K562 (cell line): ENCODE data around the gene PRICKLE3. TPM values are rescaled to one million over a fixed set of nuclear protein-coding genes. Genes with fewer than 3 reads are reported as not detected.

Experiments
- ATAC-seq: fragments of 200-7000 bp; cut with Tn5 transposase; 3 replicates; pipeline ENCODE4 v1.9.1; 2020; ENCODE audit warnings: moderate library complexity
- BruUV-seq: library from RNA; stranded (reverse); fragments of 400-500 nt; replicated peaks from 2 replicates; lab custom pipeline; 2021; lab: Mats Ljungman, UMichigan
- CTCF ChIA-PET: fragments of 300-600 bp; formaldehyde crosslinking; extraction: SDS; loops from one replicate; lab custom pipeline; 2021; ENCODE audit warnings: low intra/inter-chr PET ratio; lab: Yijun Ruan, JAX
- POLR2A ChIA-PET: fragments of 300-600, 350-650 bp; sonication (Branson Sonifier 250); formaldehyde crosslinking; extraction: SDS; loops from one replicate; lab custom pipeline; 2021; ENCODE audit warnings: antibody characterized with exemption, inconsistent platforms; lab: Yijun Ruan, JAX
- DNase-seq, 4 experiments: peaks; one replicate each; pipeline versions ENCODE4 v3.0.0 to v3.0.0-alpha.2; 2011 to 2018; ENCODE audit warnings: low spot score in 3 of 4, mixed read lengths in 3 of 4; ENCODE audit errors: extremely low read depth in 1 of 4
- FAIRE-seq: peaks from 2 replicates; lab custom pipeline; 2011; peaks lifted over from hg19 to GRCh38; lab: Jason Lieb, UNC
- H2AFZ ChIP-seq: 2 replicates; pipeline ENCODE4 v1.6.0; 2011; ENCODE audit warnings: low read depth, low read length, control low read depth, inconsistent platforms
- H3K27ac ChIP-seq: fragments of 200-600 bp; 3 replicates; pipeline ENCODE4 v1.8.0; 2011; ENCODE audit warnings: low read depth, mild to moderate bottlenecking, control low read depth, inconsistent platforms, low read length, moderate library complexity, mixed read lengths; ENCODE audit errors: extremely low read depth
- H3K27me3 ChIP-seq, 2 experiments: fragments of 300-600 bp in 1 of 2; 2 replicates in 1 of 2; 3 replicates in 1 of 2; pipeline versions ENCODE4 v1.6.0 to v1.8.0; 2011; ENCODE audit warnings: inconsistent platforms in 2 of 2, low read length in 2 of 2, mild to moderate bottlenecking in 1 of 2, mixed read lengths in 1 of 2, moderate library complexity in 1 of 2; ENCODE audit not compliant: control insufficient read depth in 2 of 2, insufficient read depth in 2 of 2
- H3K36me3 ChIP-seq: fragments of 300-600 bp; 3 replicates; pipeline ENCODE4 v1.8.0; 2011; ENCODE audit warnings: mild to moderate bottlenecking, low read length, inconsistent platforms; ENCODE audit not compliant: control insufficient read depth, insufficient read depth
- H3K4me1 ChIP-seq, 2 experiments: fragments of 200-600 bp in 1 of 2; replicated peaks in 1 of 2; 2 replicates in 1 of 2; 3 replicates in 1 of 2; pipeline versions ENCODE4 v1.5.1 to v1.8.0; 2011; ENCODE audit warnings: inconsistent platforms in 2 of 2, low read length in 2 of 2, mild to moderate bottlenecking in 1 of 2, mixed read lengths in 1 of 2, moderate library complexity in 1 of 2; ENCODE audit not compliant: control insufficient read depth in 2 of 2, insufficient read depth in 2 of 2
- H3K4me2 ChIP-seq: 2 replicates; pipeline ENCODE4 v1.6.1; 2011; ENCODE audit warnings: low read length, control low read depth, inconsistent platforms, mixed read lengths; ENCODE audit not compliant: insufficient read depth
- H3K4me3 ChIP-seq: fragments of 200-600 bp; sonication (generic), shearing (Covaris generic); 2 replicates; pipeline ENCODE4 v1.5.1; 2016; ENCODE audit warnings: control low read depth, inconsistent platforms
- H3K79me2 ChIP-seq: fragments of 200-600 bp; 3 replicates; pipeline ENCODE4 v1.8.0; 2011; ENCODE audit warnings: low read length, inconsistent platforms; ENCODE audit not compliant: control insufficient read depth, insufficient read depth
- H3K9ac ChIP-seq, 2 experiments: 2 replicates each; pipeline versions ENCODE4 v1.6.0 to v1.6.1; 2011; ENCODE audit warnings: low read depth in 2 of 2, low read length in 2 of 2, control low read depth in 1 of 2, inconsistent platforms in 1 of 2, mild to moderate bottlenecking in 1 of 2, mixed read lengths in 1 of 2; ENCODE audit not compliant: insufficient read depth in 1 of 2
- H3K9me1 ChIP-seq: one replicate; pipeline ENCODE4 v1.6.0; 2011; ENCODE audit warnings: inconsistent platforms, mild to moderate bottlenecking, low read length, moderate library complexity; ENCODE audit not compliant: control insufficient read depth, insufficient read depth
- H3K9me3 ChIP-seq: replicated peaks from 2 replicates; pipeline ENCODE4 v1.5.1; 2011; ENCODE audit warnings: low read depth, low read length, inconsistent platforms; ENCODE audit not compliant: control insufficient read depth, insufficient read depth
- H4K20me1 ChIP-seq: replicated peaks from 2 replicates; pipeline ENCODE4 v1.6.1; 2011; ENCODE audit warnings: low read length, inconsistent platforms, mixed read lengths; ENCODE audit not compliant: control insufficient read depth, insufficient read depth
- CC2D1A ChIP-seq: fragments of 450-650 bp; IDR thresholded peaks from 2 replicates; pipeline ENCODE4 v1.6.1; 2017; ENCODE audit warnings: mild to moderate bottlenecking
- RHOXF2B ChIP-seq: fragments of 250-450 bp; sonication (Bioruptor Pico); conservative IDR thresholded peaks from 2 replicates; pipeline ENCODE4 v1.5.1; 2021
- SMC3 ChIP-seq: conservative IDR thresholded peaks from 2 replicates; pipeline ENCODE4 v1.6.1; 2011; ENCODE audit warnings: low read depth, low read length, improper control_type of control experiment; ENCODE audit not compliant: insufficient read depth
- WGBS: fragments of 100-300 bp; shearing (Covaris generic); methylation state at CpG from one replicate; pipeline ENCODE4 v1.1.6; 2016; ENCODE audit warnings: low coverage, mixed read lengths; ENCODE audit not compliant: insufficient coverage; ENCODE audit errors: missing lambda C conversion rate; 5-methylcytosine and 5-hydroxymethylcytosine counted together
- in situ Hi-C: fragments of 300-500 bp; cut with MboI; formaldehyde crosslinking; loops from 4 replicates; pipeline ENCODE4 v1.15.0; 2018; ENCODE audit warnings: inconsistent platforms, mixed read lengths
- intact Hi-C: fragments of 100-400 bp; cut with micrococcal nuclease; formaldehyde crosslinking; loops from 2 replicates; pipeline ENCODE4 v1.14.2; 2022
- polyA plus RNA-seq, 8 experiments: library from polyadenylated mRNA; depleted of rRNA in 4 of 8; stranded (reverse) in 5 of 8; unstranded in 3 of 8; fragments of >200 nt; fragmentation: Nextera tagmentation in 2 of 8; fragmentation: Illumina TruSeq in 1 of 8; extraction: Ambion mirVana in 2 of 8; extraction: Trizol in 1 of 8; gene quantifications; 2 replicates each; pipeline versions ENCODE4 v1.2.1 to v1.2.3, GENCODE V29; 2011 to 2014; ENCODE audit warnings: inconsistent platforms in 1 of 8, missing spikeins in 1 of 8
- total RNA-seq, 7 experiments: library from RNA; depleted of rRNA in 6 of 7; stranded (reverse); fragments of >200 nt in 6 of 7; fragmentation: Illumina TruSeq in 2 of 7; extraction: Trizol in 2 of 7; gene quantifications; 2 replicates each; pipeline versions ENCODE4 v1.2.1 to v1.2.3, GENCODE V29; 2011 to 2021; ENCODE audit warnings: low replicate concordance in 1 of 7
- TF ChIP-seq, protein P1 (sequence below): fragments of 250-450 bp; sonication (Bioruptor Pico); IDR thresholded peaks from 2 replicates; pipeline ENCODE4 v1.6.1; 2021; ENCODE audit warnings: mild to moderate bottlenecking
- TF ChIP-seq, protein P2 (sequence below): fragments of 200-600 bp; sonication (generic); IDR thresholded peaks from one replicate; pipeline ENCODE4 v1.6.1; 2012; ENCODE audit warnings: mild to moderate bottlenecking, low read depth, low read length, inconsistent platforms
- TF ChIP-seq, protein P3 (sequence below), 2 experiments: fragments of 450-650 bp; IDR thresholded peaks; 2 replicates each; pipeline ENCODE4 v1.6.1; 2016

Gene PRICKLE3
- total and polyA plus RNA-seq, 9 of the 15 experiments (the other 6 are each of a cell fraction or from before 2014, with no cell fraction given): 1.1 to 44.3 (median 14.0) TPM

DNA sequence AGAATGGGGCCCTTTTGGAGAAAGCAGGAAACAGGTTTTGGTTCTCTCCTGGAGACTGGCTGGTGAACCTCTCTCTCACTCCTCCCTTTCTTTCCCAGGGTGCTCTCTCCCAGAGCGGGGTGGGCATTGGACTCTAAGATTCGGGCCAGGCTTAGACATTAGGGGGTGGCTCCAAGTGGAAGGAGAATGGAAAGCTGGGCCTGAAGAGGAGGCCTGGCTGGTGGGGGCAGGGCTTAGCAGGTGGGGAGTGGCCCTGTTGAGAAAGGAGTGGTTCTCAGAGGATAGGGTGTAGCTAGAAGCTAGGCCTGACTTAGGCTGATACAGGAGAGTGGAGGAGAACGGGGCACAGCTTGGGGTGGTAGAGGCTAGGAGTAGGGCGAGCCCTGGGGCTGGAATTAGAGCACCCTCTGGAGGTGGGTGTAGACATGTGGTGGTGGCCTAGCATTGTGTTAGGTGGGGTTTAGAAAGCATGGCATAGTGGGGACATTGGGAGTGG, 8.8 kb downstream of the PRICKLE3 start:
- Histone ChIP-seq H3K9me1 (peaks cover 3% of the 10 kb centered on the region), H3K4me3 (no peak overlapping the region), H3K79me2 (peaks cover 23% of the 10 kb centered on the region), H3K9ac (peak overlapping the region in 1 of 2 experiments; percentile 74; a peak in 2 of 4 replicates), H4K20me1 (no peaks in the 10 kb centered on the region; the same call in 1 of the 2 replicates), H2AFZ (no peak overlapping the region), H3K36me3 (peaks cover 82% of the 10 kb centered on the region; the same call in 2 of the 3 replicates), H3K27ac (no peak overlapping the region; the same call in 2 of the 3 replicates), H3K27me3 (no peaks in the 10 kb centered on the region), H3K9me3 (no peaks in the 10 kb centered on the region), H3K4me1 (peaks cover 33 to 51% of the 10 kb centered on the region in 2 experiments), H3K4me2 (no peak overlapping the region)
- peak; percentile 84 for FAIRE-seq
- no TSS peak for BruUV-seq
- CTCF ChIA-PET: interaction anchor here (0.9 kb wide), 1 partner anchor 54 kb away, joined by 4 read pairs; the partner anchor contains the start of gene GPKOW
- peak in 2 of 4 experiments; percentile 44 to 69 for DNase-seq
- ATAC-seq: peak; percentile 67
- intact Hi-C loops: loop anchor here (5.0 to 10.0 kb wide), 3 partner anchors 135 to 373 kb away; partner anchors contain the start of genes HDAC6, OTUD5 and TFE3
- in situ Hi-C loops: no loop called here
- WGBS: 55% methylated on average over 3 of the region's 4 CpGs
- POLR2A ChIA-PET: interaction anchor here (0.6 to 1.4 kb wide), 5 partner anchors 9 to 695 kb away, joined by 3 read pairs; no protein-coding TSS in a partner anchor
- TF ChIP-seq RHOXF2B (CRISPR knock-in tag) (no peak), SMC3 (peak; percentile 49; the same call in 1 of the 2 replicates), CC2D1A (0 out of 2 replicates have a peak, but pooled peaks have one; percentile 14)
- TF ChIP-seq, protein P1, sequence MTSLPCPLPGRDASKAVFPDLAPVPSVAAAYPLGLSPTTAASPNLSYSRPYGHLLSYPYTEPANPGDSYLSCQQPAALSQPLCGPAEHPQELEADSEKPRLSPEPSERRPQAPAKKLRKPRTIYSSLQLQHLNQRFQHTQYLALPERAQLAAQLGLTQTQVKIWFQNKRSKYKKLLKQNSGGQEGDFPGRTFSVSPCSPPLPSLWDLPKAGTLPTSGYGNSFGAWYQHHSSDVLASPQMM (CRISPR knock-in tag): no peak
- TF ChIP-seq, protein P2, sequence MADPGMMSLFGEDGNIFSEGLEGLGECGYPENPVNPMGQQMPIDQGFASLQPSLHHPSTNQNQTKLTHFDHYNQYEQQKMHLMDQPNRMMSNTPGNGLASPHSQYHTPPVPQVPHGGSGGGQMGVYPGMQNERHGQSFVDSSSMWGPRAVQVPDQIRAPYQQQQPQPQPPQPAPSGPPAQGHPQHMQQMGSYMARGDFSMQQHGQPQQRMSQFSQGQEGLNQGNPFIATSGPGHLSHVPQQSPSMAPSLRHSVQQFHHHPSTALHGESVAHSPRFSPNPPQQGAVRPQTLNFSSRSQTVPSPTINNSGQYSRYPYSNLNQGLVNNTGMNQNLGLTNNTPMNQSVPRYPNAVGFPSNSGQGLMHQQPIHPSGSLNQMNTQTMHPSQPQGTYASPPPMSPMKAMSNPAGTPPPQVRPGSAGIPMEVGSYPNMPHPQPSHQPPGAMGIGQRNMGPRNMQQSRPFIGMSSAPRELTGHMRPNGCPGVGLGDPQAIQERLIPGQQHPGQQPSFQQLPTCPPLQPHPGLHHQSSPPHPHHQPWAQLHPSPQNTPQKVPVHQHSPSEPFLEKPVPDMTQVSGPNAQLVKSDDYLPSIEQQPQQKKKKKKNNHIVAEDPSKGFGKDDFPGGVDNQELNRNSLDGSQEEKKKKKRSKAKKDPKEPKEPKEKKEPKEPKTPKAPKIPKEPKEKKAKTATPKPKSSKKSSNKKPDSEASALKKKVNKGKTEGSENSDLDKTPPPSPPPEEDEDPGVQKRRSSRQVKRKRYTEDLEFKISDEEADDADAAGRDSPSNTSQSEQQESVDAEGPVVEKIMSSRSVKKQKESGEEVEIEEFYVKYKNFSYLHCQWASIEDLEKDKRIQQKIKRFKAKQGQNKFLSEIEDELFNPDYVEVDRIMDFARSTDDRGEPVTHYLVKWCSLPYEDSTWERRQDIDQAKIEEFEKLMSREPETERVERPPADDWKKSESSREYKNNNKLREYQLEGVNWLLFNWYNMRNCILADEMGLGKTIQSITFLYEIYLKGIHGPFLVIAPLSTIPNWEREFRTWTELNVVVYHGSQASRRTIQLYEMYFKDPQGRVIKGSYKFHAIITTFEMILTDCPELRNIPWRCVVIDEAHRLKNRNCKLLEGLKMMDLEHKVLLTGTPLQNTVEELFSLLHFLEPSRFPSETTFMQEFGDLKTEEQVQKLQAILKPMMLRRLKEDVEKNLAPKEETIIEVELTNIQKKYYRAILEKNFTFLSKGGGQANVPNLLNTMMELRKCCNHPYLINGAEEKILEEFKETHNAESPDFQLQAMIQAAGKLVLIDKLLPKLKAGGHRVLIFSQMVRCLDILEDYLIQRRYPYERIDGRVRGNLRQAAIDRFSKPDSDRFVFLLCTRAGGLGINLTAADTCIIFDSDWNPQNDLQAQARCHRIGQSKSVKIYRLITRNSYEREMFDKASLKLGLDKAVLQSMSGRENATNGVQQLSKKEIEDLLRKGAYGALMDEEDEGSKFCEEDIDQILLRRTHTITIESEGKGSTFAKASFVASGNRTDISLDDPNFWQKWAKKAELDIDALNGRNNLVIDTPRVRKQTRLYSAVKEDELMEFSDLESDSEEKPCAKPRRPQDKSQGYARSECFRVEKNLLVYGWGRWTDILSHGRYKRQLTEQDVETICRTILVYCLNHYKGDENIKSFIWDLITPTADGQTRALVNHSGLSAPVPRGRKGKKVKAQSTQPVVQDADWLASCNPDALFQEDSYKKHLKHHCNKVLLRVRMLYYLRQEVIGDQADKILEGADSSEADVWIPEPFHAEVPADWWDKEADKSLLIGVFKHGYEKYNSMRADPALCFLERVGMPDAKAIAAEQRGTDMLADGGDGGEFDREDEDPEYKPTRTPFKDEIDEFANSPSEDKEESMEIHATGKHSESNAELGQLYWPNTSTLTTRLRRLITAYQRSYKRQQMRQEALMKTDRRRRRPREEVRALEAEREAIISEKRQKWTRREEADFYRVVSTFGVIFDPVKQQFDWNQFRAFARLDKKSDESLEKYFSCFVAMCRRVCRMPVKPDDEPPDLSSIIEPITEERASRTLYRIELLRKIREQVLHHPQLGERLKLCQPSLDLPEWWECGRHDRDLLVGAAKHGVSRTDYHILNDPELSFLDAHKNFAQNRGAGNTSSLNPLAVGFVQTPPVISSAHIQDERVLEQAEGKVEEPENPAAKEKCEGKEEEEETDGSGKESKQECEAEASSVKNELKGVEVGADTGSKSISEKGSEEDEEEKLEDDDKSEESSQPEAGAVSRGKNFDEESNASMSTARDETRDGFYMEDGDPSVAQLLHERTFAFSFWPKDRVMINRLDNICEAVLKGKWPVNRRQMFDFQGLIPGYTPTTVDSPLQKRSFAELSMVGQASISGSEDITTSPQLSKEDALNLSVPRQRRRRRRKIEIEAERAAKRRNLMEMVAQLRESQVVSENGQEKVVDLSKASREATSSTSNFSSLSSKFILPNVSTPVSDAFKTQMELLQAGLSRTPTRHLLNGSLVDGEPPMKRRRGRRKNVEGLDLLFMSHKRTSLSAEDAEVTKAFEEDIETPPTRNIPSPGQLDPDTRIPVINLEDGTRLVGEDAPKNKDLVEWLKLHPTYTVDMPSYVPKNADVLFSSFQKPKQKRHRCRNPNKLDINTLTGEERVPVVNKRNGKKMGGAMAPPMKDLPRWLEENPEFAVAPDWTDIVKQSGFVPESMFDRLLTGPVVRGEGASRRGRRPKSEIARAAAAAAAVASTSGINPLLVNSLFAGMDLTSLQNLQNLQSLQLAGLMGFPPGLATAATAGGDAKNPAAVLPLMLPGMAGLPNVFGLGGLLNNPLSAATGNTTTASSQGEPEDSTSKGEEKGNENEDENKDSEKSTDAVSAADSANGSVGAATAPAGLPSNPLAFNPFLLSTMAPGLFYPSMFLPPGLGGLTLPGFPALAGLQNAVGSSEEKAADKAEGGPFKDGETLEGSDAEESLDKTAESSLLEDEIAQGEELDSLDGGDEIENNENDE: no peak
- TF ChIP-seq, protein P3, sequence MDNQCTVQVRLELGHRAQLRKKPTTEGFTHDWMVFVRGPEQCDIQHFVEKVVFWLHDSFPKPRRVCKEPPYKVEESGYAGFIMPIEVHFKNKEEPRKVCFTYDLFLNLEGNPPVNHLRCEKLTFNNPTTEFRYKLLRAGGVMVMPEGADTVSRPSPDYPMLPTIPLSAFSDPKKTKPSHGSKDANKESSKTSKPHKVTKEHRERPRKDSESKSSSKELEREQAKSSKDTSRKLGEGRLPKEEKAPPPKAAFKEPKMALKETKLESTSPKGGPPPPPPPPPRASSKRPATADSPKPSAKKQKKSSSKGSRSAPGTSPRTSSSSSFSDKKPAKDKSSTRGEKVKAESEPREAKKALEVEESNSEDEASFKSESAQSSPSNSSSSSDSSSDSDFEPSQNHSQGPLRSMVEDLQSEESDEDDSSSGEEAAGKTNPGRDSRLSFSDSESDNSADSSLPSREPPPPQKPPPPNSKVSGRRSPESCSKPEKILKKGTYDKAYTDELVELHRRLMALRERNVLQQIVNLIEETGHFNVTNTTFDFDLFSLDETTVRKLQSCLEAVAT (IDR thresholded peaks at IDR 0.05): 0 out of 4 replicates have a peak, but pooled peaks of 1 of the 2 experiments have one; percentile 17
